ENCODE results near the gene RAB6B. TPM values are rescaled to one million over a fixed set of nuclear protein-coding genes. Genes with fewer than 3 reads are reported as not detected.

Gene RAB6B
- not detected for total RNA-seq

GRCh38 chr3:133895208-133896001 is at the start of gene RAB6B:
Gene RAB6B, minus strand, starts transcription at chr3:133895882. Its CDS starts 416 bp downstream, at chr3:133895466.
- no peak for DNase-seq

- no peak for DNase-seq
Observed at GRCh38 chr3:133944641-133945380, 49.1 kb upstream of the RAB6B start.

DNA sequence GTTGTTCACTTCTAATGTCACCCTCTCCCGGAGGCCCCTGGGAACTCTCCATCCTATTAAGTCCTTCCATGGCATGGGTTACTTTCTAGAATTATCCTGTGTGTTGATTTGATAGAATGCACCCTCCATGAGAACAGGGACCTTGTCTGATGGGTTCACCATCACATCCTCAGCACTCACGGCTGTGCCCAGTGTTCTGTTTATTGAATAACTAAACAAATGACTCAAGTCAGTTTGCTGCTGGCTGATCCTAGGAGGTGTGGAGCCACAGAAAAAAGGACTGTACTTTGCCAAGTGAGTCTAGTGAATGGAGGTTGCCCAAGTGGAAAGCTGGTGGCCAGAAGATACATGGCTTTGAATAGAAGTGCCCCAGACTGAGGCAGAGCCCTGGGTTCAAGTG is 48.5 kb upstream of the RAB6B start:
- DNase-seq = no peak

DNA sequence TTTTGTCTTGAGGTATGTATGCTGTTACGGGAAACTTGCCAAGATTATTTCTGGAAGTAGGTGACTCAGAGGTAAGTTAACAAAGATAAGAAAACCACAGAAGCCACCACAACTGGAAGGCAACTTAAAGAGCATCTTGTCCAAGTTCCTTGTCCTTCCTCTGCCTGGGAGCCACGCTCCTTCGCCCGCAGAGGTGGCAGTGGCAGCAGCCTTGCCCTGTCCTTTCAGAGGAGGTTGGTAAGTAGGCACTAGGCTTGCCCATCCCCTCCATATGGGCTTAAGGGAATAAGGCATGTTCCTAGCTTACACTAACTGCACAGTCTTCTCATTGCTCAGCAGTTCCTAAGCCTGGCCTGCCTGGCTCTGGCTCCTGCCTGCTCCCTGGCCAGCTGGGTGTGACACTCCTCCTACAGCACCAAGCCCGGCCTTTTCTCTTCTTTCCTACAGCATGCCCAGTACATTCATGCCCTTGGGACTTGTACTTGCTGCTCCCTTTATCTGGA is 48.0 kb upstream of the RAB6B start:
- DNase-seq = no peak

DNA sequence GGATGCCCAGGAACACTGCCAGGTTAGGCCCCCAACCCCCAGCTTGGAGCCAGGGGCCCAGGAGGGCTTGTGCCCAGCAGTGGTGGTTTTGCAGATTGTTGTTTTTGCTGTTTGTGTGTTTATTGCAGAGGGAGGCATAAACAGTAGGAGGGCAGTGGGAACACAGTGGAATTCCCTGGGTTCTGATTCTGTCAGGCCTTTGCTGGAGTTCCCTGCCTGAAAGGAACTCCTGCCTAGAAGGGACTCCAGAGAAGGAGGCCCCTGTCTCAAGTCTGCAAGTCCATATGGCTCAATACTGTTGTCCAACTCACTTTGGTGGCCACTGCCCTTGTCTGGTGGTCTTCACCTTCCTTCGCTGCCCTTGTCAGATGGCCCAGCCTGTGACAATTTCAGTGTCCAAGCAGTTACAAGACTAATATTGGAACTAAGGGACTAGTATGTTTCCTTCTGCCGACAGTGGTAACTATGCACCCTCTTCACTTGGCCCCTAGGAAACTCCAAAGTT is 47.4 kb upstream of the RAB6B start:
- DNase-seq = no peak

- DNase-seq = no peak
Observed at GRCh38 chr3:133941415-133941821, 45.7 kb upstream of the RAB6B start.

DNA sequence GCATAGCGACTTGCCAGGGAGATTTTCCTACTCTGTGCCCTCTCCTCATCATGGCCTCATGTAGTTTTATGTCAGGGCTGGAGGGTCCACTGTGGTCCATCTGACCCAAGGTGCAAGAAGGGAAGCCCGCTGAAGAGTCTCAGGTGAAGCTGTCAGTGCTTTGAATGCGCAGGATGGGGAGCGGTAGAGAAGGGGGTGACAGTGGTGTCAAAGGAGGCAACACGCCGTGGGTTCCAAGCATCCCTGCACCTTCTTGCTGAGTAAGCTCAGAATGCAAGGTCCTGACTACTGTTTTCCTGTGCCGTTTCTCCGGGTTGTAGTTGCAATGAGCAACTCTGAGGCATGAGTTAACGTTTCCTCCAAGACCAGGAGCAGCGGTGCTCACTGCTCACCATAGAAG is 44.9 kb upstream of the RAB6B start:
- no peak for DNase-seq

- no peak for DNase-seq
Observed at GRCh38 chr3:133939463-133939835, 43.8 kb upstream of the RAB6B start.

DNA sequence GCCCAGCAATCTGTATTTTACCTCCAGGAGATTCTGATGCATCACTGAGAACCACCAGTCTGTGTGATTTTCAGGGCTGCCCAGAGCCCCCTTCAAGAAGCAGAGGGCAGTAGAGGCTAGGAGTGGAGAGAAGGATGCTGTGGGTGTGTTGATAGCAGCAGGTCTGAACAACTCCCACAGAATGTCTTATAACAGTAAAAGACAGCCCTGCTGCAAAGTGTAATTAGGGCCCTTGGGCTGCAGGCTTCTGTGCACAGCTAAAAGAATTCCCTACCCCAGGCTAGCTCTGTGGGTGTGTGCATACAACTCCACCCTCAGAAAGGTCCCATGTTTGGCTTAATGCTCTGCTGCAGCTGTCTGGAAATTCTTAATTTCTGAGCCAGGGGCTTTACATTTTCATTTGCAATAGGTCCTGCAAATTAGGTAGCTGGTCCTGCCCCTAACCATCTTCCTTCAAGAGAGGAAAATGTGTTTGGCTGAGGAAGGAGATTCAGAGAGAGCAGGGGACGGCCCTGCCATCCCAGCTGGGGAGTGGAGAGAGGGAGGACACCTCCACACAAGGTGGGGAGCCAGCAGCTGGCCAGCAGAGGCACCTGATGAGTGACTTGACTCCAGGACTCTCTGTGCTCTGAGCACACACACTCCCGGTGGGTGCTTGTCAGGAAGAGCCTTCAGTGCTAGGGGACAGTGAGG is 43.2 kb upstream of the RAB6B start:
- DNase-seq = no peak

GRCh38 chr3:133937756-133938601 is 42.3 kb upstream of the RAB6B start:
- no peak for DNase-seq

- DNase-seq = no peak
Observed at GRCh38 chr3:133937061-133937686, 41.5 kb upstream of the RAB6B start.

- no peak for DNase-seq
Observed at GRCh38 chr3:133935843-133936769, 40.4 kb upstream of the RAB6B start.

DNA sequence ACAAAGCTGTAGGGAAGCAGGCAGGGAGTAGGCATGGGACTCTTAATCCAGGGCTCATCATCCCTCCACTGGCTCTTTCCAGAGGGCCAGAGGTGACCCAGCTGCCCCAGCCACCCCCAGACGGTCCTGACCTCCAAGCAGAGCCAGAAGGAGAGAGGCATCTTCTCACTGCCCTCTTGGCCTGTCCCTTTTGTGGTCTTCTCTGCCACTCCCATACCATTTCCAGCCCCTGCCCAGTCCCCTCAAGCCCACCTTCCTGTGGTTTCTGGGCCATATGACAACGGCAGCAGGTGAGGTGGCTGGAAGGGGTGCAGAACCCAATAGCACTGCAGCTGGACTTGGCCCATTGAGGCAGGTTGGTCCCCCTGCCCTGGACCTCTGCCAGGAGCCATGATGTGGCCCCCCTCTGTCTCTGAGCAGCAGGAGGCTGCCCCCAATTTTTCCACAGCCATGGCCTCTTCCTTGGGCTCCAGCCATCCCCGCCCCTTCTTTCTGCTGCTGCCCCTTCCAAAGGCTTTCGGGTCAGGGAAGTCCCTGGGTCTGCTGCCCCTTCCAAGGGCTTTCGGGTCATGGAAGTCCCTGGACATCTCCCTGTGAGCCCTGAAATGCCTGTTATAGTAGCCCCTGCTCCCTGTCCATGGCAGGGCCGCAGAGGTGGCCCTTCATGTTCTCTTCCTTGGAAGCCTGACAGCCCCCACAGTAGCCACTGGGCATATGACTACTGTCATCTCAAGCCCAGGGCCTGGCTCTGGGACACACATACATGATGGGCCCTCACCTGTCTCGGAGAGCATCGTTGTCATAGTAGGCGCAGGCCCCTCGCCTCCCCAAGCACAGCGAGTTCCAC is 39.5 kb upstream of the RAB6B start:
- no peak for DNase-seq

- no peak for DNase-seq
Observed at GRCh38 chr3:133934073-133934970, 38.6 kb upstream of the RAB6B start.

- no peak for DNase-seq
Observed at GRCh38 chr3:133933097-133934024, 37.7 kb upstream of the RAB6B start.

- DNase-seq = no peak
Observed at GRCh38 chr3:133932009-133932408, 36.3 kb upstream of the RAB6B start.

DNA sequence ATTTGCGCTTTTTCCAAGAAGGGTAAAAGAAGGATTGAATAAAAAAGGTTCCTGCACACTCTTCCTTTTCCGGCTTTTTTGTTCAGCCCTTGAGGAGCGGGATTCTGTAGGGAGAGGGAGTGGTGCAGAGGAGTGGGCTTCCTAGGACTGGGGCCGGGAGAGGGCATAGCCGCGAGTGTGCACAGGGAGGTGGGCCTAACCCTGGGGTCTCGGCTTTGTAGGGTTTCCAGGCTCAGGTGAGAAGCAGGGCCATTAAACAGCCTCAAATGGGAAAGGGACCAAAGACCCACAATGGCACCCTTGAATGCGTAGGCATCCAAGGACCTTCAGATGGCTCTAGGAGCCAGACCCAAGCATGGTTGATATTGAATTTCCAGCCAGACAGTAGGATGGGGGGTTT is 35.4 kb upstream of the RAB6B start:
- no peak for DNase-seq
